GM12878 (cell line): ENCODE measurements around the gene NOTCH4. TPM values are rescaled to one million over a fixed set of nuclear protein-coding genes. Genes with fewer than 3 reads are reported as not detected.

ENCODE experiments used
- ATAC-seq: fragments of 200-7000 bp; cut with Tn5 transposase; 3 replicates; pipeline ENCODE4 v1.9.1; 2020; ENCODE audit warnings: mild to moderate bottlenecking, moderate library complexity
- BruUV-seq: library from RNA; stranded (reverse); fragments of 400-500 nt; replicated peaks from 2 replicates; lab custom pipeline; 2021; lab: Mats Ljungman, UMichigan
- CTCF ChIA-PET: fragments of 300-600 bp; sonication (Branson Sonifier 250); formaldehyde crosslinking; extraction: SDS; loops from one replicate; lab custom pipeline; 2021; ENCODE audit warnings: inconsistent platforms; lab: Yijun Ruan, JAX
- POLR2A ChIA-PET: fragments of 350-600 bp; formaldehyde crosslinking; extraction: SDS; loops from one replicate; lab custom pipeline; 2021; ENCODE audit warnings: inconsistent platforms; lab: Charles Lee
- RAD21 ChIA-PET: fragments of 300-600 bp; sonication (Branson Sonifier 250); formaldehyde crosslinking; loops from one replicate; lab custom pipeline; 2023; ENCODE audit warnings: antibody characterized with exemption; ENCODE audit not compliant: unreplicated experiment; lab: Charles Lee
- SMC1A ChIA-PET: fragments of 300-600 bp; sonication (Branson Sonifier 250); formaldehyde crosslinking; loops from one replicate; lab custom pipeline; 2023; ENCODE audit not compliant: unreplicated experiment, uncharacterized antibody; lab: Charles Lee
- DNase-seq: peaks from one replicate; pipeline ENCODE4 v3.0.0-alpha.2; 2011; ENCODE audit warnings: low read depth, low spot score
- FAIRE-seq: peaks from 3 replicates; lab custom pipeline; 2011; peaks lifted over from hg19 to GRCh38; lab: Jason Lieb, UNC
- H2AFZ ChIP-seq: 2 replicates; pipeline ENCODE4 v1.6.0; 2011; ENCODE audit warnings: low read depth, low read length, control low read depth; ENCODE audit not compliant: control insufficient read depth
- H3K27ac ChIP-seq: 2 replicates; pipeline ENCODE4 v1.5.1; 2011; ENCODE audit warnings: control low read depth; ENCODE audit not compliant: control insufficient read depth, insufficient read depth
- H3K27me3 ChIP-seq, 2 experiments: replicated peaks in 1 of 2; 2 replicates each; pipeline versions ENCODE4 v1.6.0 to v1.6.1; 2011; ENCODE audit warnings: low read length in 1 of 2; ENCODE audit not compliant: control insufficient read depth in 2 of 2, insufficient read depth in 2 of 2
- H3K36me3 ChIP-seq, 2 experiments: 2 replicates each; pipeline ENCODE4 v1.5.1; 2011; ENCODE audit warnings: low read length in 1 of 2; ENCODE audit not compliant: control insufficient read depth in 2 of 2, insufficient read depth in 2 of 2
- H3K4me1 ChIP-seq: 2 replicates; pipeline ENCODE4 v1.6.1; 2011; ENCODE audit warnings: mild to moderate bottlenecking, low read length, moderate library complexity, mixed read lengths; ENCODE audit not compliant: control insufficient read depth, insufficient read depth
- H3K4me2 ChIP-seq: 2 replicates; pipeline ENCODE4 v1.6.0; 2011; ENCODE audit warnings: control low read depth; ENCODE audit not compliant: control insufficient read depth, insufficient read depth
- H3K4me3 ChIP-seq: fragments of 200-600 bp; sonication (generic); 2 replicates; pipeline ENCODE4 v1.5.1; 2016
- H3K79me2 ChIP-seq: 2 replicates; pipeline ENCODE4 v1.6.0; 2011; ENCODE audit warnings: low read length; ENCODE audit not compliant: control insufficient read depth, insufficient read depth
- H3K9ac ChIP-seq: 2 replicates; pipeline ENCODE4 v1.8.0; 2011; ENCODE audit warnings: low read length, control low read depth, mixed read lengths; ENCODE audit not compliant: control insufficient read depth, insufficient read depth
- H3K9me3 ChIP-seq: replicated peaks from 3 replicates; pipeline ENCODE4 v1.5.1; 2011; ENCODE audit warnings: mild to moderate bottlenecking, low read length; ENCODE audit not compliant: control insufficient read depth, insufficient read depth
- H4K20me1 ChIP-seq: 2 replicates; pipeline ENCODE4 v1.6.0; 2011; ENCODE audit not compliant: control insufficient read depth, insufficient read depth
- BCL11A ChIP-seq: IDR thresholded peaks from 2 replicates; pipeline ENCODE4 v1.6.1; 2011; ENCODE audit warnings: low read depth, low read length
- ETV6 ChIP-seq, 2 experiments: fragments of 450-650 bp in 1 of 2; IDR thresholded peaks in 1 of 2; conservative IDR thresholded peaks in 1 of 2; 2 replicates each; pipeline ENCODE4 v1.6.1; 2014; ENCODE audit warnings: antibody characterized with exemption in 1 of 2, borderline replicate concordance in 1 of 2, low read depth in 1 of 2, mild to moderate bottlenecking in 1 of 2, moderate library complexity in 1 of 2
- JUND ChIP-seq: IDR thresholded peaks from 2 replicates; pipeline ENCODE4 v1.6.1; 2012; ENCODE audit warnings: low read depth, mild to moderate bottlenecking, low read length, improper control_type of control experiment, moderate library complexity
- MEF2A ChIP-seq: IDR thresholded peaks from 2 replicates; pipeline ENCODE4 v1.6.1; 2011; ENCODE audit warnings: low read depth, mild to moderate bottlenecking, low read length, moderate library complexity; ENCODE audit not compliant: insufficient read depth
- MTA2 ChIP-seq: fragments of 450-650 bp; IDR thresholded peaks from 2 replicates; pipeline ENCODE4 v1.6.1; 2016; ENCODE audit warnings: low read depth, mild to moderate bottlenecking, moderate library complexity
- NBN ChIP-seq: fragments of 450-650 bp; IDR thresholded peaks from 2 replicates; pipeline ENCODE4 v1.6.1; 2016
- RAD21 ChIP-seq: IDR thresholded peaks from 2 replicates; pipeline ENCODE4 v1.6.1; 2011; ENCODE audit warnings: mild to moderate bottlenecking, low read depth, low read length, moderate library complexity; ENCODE audit not compliant: insufficient read depth
- SIX5 ChIP-seq: IDR thresholded peaks from 2 replicates; pipeline ENCODE4 v1.6.1; 2011; ENCODE audit warnings: mild to moderate bottlenecking, low read depth, low read length, moderate library complexity; ENCODE audit not compliant: severe bottlenecking
- SMAD1 ChIP-seq: fragments of 450-650 bp; IDR thresholded peaks from 2 replicates; pipeline ENCODE4 v1.6.1; 2018; ENCODE audit warnings: mild to moderate bottlenecking, low read depth; ENCODE audit not compliant: partially characterized antibody
- WGBS: methylation state at CpG from one replicate; pipeline ENCODE4 v1.1.6; 2016; ENCODE audit warnings: low lambda C conversion rate; ENCODE audit not compliant: insufficient replicate concordance, insufficient coverage; ENCODE audit errors: missing lambda C conversion rate; 5-methylcytosine and 5-hydroxymethylcytosine counted together
- in situ Hi-C: fragments of 300-500 bp; cut with MboI; formaldehyde crosslinking; loops from 9 replicates; pipeline ENCODE4 v1.14.3; 2018; ENCODE audit warnings: mixed read lengths
- intact Hi-C: fragments of 100-400 bp; cut with micrococcal nuclease; formaldehyde crosslinking; loops from one replicate; pipeline ENCODE4 v1.14.2; 2022; ENCODE audit not compliant: unreplicated experiment
- polyA plus RNA-seq, 11 experiments: library from polyadenylated mRNA; depleted of rRNA in 4 of 11; unstranded in 6 of 11; stranded (reverse) in 5 of 11; fragments of >200 nt; fragmentation: Nextera tagmentation in 4 of 11; fragmentation: Illumina TruSeq in 1 of 11; extraction: Ambion mirVana in 4 of 11; extraction: Trizol in 1 of 11; gene quantifications; 1 replicate in 1 of 11; 2 replicates in 10 of 11; pipeline versions ENCODE4 v1.2.1 to v1.2.3, GENCODE V29; 2011 to 2016; ENCODE audit warnings: inconsistent platforms in 2 of 11, missing spikeins in 2 of 11, low read depth in 1 of 11
- total RNA-seq, 4 experiments: library from RNA; depleted of rRNA in 3 of 4; stranded (reverse); fragments of >200 nt in 3 of 4; fragmentation: Illumina TruSeq in 1 of 4; extraction: Trizol in 1 of 4; gene quantifications; 2 replicates each; pipeline versions ENCODE4 v1.2.1 to v1.2.3, GENCODE V29; 2013 to 2021
- TF ChIP-seq, protein P1 (sequence below): IDR thresholded peaks from 2 replicates; pipeline ENCODE4 v1.6.1; 2011; ENCODE audit warnings: borderline replicate concordance, low read depth, mild to moderate bottlenecking, moderate library complexity, mixed read lengths, low read length; ENCODE audit not compliant: insufficient read depth; ENCODE audit errors: extremely low read length
- TF ChIP-seq, protein P2 (sequence below), 3 experiments: IDR thresholded peaks in 2 of 3; conservative IDR thresholded peaks in 1 of 3; 2 replicates each; pipeline ENCODE4 v1.5.1; 2011; ENCODE audit warnings: low read depth in 3 of 3, low read length in 3 of 3, mild to moderate bottlenecking in 3 of 3, control low read depth in 2 of 3, moderate library complexity in 2 of 3, inconsistent platforms in 1 of 3, mixed read lengths in 1 of 3; ENCODE audit not compliant: control insufficient read depth in 2 of 3, insufficient read depth in 1 of 3; ENCODE audit errors: extremely low read depth in 1 of 3
- TF ChIP-seq, protein P3 (sequence below): fragments of 450-650 bp; IDR thresholded peaks from 2 replicates; pipeline ENCODE4 v1.6.1; 2016; ENCODE audit warnings: mild to moderate bottlenecking, moderate library complexity, borderline replicate concordance

Gene NOTCH4
- total and polyA plus RNA-seq, 10 of the 15 experiments (the other 5 are each of a cell fraction or from before 2014, with no cell fraction given): 0.66 to 3.3 (median 1.4) TPM

DNA sequence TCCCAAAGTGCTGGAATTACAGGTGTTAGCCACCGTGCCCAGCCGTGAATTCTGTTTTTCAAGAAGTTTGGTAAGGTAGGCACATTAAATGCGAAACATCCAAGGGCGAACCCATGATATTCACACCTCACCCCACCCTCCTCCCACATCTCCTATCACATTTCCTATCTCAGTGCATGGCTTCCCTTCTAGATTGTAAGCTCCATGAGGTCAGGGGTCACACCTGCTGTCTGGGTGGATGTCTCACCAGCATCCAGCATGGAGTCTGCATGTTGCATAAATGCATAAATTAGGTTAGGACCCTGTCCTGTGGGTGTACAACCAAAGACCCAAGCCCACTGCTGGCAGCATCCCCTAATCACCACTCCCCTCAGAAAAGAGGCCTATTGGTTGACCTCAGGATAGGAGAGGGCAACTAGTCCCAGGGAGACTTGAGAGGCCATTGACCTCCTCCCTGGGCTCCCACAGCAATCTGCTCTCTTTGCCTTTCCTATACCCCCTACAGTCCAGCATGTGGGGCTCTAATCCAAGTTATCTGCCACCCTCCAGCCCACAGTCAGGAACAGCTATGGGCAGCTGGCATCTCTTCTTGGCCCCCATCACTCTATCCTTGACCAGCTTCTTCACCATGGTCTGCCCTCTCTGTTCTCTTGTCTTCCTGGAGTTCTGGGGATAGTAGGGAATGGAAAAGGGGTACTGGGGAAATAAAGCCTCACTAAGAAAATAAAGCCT is 76.3 kb downstream of the NOTCH4 start:
- DNase-seq (no peak), FAIRE-seq (no peak), ATAC-seq (peak; percentile 36; the same call in 1 of the 3 replicates)
- no peak overlapping the region for H3K4me3 ChIP-seq
- intact Hi-C loops (no loop called here), in situ Hi-C loops (no loop called here)
- no peaks in the 10 kb centered on the region; the same call in 2 of the 3 replicates for H3K9me3 ChIP-seq
- RAD21 ChIA-PET: no interaction called here
- no peak overlapping the region for H3K27ac ChIP-seq
- SMC1A ChIA-PET: no interaction called here
- no TSS peak for BruUV-seq
- H3K4me2 ChIP-seq: no peak overlapping the region
- H3K36me3 ChIP-seq: no peaks in the 10 kb centered on the region
- no peak overlapping the region for H2AFZ ChIP-seq
- POLR2A ChIA-PET: no interaction called here
- 71% methylated on average over 4 of the region's 4 CpGs for WGBS
- H3K79me2 ChIP-seq: no peaks in the 10 kb centered on the region
- CTCF ChIA-PET: no interaction called here
- H4K20me1 ChIP-seq: no peaks in the 10 kb centered on the region
- H3K9ac ChIP-seq: no peak overlapping the region
- peaks cover 9 to 12% of the 10 kb centered on the region in 2 experiments for H3K27me3 ChIP-seq
- H3K4me1 ChIP-seq: no peaks in the 10 kb centered on the region
- no peak for TF ChIP-seq SIX5
- TF ChIP-seq, protein P1, sequence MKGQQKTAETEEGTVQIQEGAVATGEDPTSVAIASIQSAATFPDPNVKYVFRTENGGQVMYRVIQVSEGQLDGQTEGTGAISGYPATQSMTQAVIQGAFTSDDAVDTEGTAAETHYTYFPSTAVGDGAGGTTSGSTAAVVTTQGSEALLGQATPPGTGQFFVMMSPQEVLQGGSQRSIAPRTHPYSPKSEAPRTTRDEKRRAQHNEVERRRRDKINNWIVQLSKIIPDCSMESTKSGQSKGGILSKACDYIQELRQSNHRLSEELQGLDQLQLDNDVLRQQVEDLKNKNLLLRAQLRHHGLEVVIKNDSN: no peak
- TF ChIP-seq, protein P2, sequence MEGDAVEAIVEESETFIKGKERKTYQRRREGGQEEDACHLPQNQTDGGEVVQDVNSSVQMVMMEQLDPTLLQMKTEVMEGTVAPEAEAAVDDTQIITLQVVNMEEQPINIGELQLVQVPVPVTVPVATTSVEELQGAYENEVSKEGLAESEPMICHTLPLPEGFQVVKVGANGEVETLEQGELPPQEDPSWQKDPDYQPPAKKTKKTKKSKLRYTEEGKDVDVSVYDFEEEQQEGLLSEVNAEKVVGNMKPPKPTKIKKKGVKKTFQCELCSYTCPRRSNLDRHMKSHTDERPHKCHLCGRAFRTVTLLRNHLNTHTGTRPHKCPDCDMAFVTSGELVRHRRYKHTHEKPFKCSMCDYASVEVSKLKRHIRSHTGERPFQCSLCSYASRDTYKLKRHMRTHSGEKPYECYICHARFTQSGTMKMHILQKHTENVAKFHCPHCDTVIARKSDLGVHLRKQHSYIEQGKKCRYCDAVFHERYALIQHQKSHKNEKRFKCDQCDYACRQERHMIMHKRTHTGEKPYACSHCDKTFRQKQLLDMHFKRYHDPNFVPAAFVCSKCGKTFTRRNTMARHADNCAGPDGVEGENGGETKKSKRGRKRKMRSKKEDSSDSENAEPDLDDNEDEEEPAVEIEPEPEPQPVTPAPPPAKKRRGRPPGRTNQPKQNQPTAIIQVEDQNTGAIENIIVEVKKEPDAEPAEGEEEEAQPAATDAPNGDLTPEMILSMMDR (IDR thresholded peaks at IDR 0.05 in 2 of 3, conservative IDR thresholded peaks at IDR 0.05 in 1 of 3; ENCODE audit: control insufficient read depth in 2 of 3, extremely low read depth in 1 of 3, insufficient read depth in 1 of 3, low read depth in 3 of 3, low read length in 3 of 3): peak in 1 of 3 experiments; percentile 12; a peak in 1 of 6 replicates
- TF ChIP-seq MTA2: no peak
- no peak for TF ChIP-seq NBN
- TF ChIP-seq BCL11A: no peak
- TF ChIP-seq JUND: no peak
- 0 out of 2 replicates have a peak, but pooled peaks have one; percentile 26 for TF ChIP-seq RAD21
- no peak for TF ChIP-seq ETV6 (conservative IDR thresholded peaks at IDR 0.05 in 1 of 2, IDR thresholded peaks at IDR 0.05 in 1 of 2; ENCODE audit: borderline replicate concordance in 1 of 2, low read depth in 1 of 2)
- no peak for TF ChIP-seq SMAD1
- TF ChIP-seq MEF2A: no peak
- TF ChIP-seq, protein P3, sequence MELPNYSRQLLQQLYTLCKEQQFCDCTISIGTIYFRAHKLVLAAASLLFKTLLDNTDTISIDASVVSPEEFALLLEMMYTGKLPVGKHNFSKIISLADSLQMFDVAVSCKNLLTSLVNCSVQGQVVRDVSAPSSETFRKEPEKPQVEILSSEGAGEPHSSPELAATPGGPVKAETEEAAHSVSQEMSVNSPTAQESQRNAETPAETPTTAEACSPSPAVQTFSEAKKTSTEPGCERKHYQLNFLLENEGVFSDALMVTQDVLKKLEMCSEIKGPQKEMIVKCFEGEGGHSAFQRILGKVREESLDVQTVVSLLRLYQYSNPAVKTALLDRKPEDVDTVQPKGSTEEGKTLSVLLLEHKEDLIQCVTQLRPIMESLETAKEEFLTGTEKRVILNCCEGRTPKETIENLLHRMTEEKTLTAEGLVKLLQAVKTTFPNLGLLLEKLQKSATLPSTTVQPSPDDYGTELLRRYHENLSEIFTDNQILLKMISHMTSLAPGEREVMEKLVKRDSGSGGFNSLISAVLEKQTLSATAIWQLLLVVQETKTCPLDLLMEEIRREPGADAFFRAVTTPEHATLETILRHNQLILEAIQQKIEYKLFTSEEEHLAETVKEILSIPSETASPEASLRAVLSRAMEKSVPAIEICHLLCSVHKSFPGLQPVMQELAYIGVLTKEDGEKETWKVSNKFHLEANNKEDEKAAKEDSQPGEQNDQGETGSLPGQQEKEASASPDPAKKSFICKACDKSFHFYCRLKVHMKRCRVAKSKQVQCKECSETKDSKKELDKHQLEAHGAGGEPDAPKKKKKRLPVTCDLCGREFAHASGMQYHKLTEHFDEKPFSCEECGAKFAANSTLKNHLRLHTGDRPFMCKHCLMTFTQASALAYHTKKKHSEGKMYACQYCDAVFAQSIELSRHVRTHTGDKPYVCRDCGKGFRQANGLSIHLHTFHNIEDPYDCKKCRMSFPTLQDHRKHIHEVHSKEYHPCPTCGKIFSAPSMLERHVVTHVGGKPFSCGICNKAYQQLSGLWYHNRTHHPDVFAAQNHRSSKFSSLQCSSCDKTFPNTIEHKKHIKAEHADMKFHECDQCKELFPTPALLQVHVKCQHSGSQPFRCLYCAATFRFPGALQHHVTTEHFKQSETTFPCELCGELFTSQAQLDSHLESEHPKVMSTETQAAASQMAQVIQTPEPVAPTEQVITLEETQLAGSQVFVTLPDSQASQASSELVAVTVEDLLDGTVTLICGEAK: no peak
